Measurements from ENCODE around the gene WWC1.
"Not testable (repeated sequence)": the region's sequence is repeated elsewhere in the genome, so short reads cannot be mapped to it uniquely, and the experiment has no call there.

Gene WWC1

GRCh38 chr5:168286863-168287262 lies 4.6 kb upstream of the WWC1 start:
- not testable (repeated sequence) for FAIRE-seq

- FAIRE-seq = no peak
Observed at GRCh38 chr5:168287362-168287761, 4.1 kb upstream of the WWC1 start.

GRCh38 chr5:168288349-168289245 lies 2.8 kb upstream of the WWC1 start:
- no peak for FAIRE-seq

GRCh38 chr5:168290902-168291341 lies 523 bp upstream of the WWC1 start:
- no peak for FAIRE-seq

- no peak for FAIRE-seq
Observed at GRCh38 chr5:168291964-168292785, 730 bp downstream of the WWC1 start.

- no peak for FAIRE-seq
Observed at GRCh38 chr5:168292786-168293696, 1.6 kb downstream of the WWC1 start.

- FAIRE-seq = no peak
Observed at GRCh38 chr5:168295574-168296201, 4.2 kb downstream of the WWC1 start.

GRCh38 chr5:168296682-168297081 lies 5.2 kb downstream of the WWC1 start:
- no peak for FAIRE-seq

GRCh38 chr5:168298949-168299348 lies 7.5 kb downstream of the WWC1 start:
- no peak for FAIRE-seq

- FAIRE-seq = no peak
Observed at GRCh38 chr5:168299372-168299771, 7.9 kb downstream of the WWC1 start.

- FAIRE-seq = no peak
Observed at GRCh38 chr5:168300326-168301182, 9.1 kb downstream of the WWC1 start.

- no peak for FAIRE-seq
Observed at GRCh38 chr5:168301593-168302390, 10.3 kb downstream of the WWC1 start.

GRCh38 chr5:168302785-168303184 lies 11.3 kb downstream of the WWC1 start:
- no peak for FAIRE-seq

GRCh38 chr5:168303393-168304025 lies 12.1 kb downstream of the WWC1 start:
- FAIRE-seq = no peak

GRCh38 chr5:168304349-168304748 lies 12.9 kb downstream of the WWC1 start:
- no peak for FAIRE-seq

GRCh38 chr5:168305281-168305680 lies 13.8 kb downstream of the WWC1 start:
- FAIRE-seq = no peak

- no peak for FAIRE-seq
Observed at GRCh38 chr5:168307022-168307421, 15.6 kb downstream of the WWC1 start.

GRCh38 chr5:168307925-168308584 lies 16.6 kb downstream of the WWC1 start:
- no peak for FAIRE-seq

- no peak for FAIRE-seq
Observed at GRCh38 chr5:168308976-168309598, 17.6 kb downstream of the WWC1 start.

All from endometrium (tissue), 2 donors.